CD4-positive, alpha-beta T cell treated with Interferon alpha-2 for 1 hour (primary cell): ENCODE results near the gene SLC35E4.
"Not testable (repeated sequence)": the region's sequence is repeated elsewhere in the genome, so short reads cannot be mapped to it uniquely, and the experiment has no call there.

Experiments
- DNase-seq, 2 donors: peaks; one replicate each; pipeline ENCODE4 v3.0.0-alpha.2; 2020 to 2022

Gene SLC35E4

GRCh38 chr22:30652852-30653251 lies 17.3 kb downstream of the SLC35E4 start:
- DNase-seq: no peak

DNA sequence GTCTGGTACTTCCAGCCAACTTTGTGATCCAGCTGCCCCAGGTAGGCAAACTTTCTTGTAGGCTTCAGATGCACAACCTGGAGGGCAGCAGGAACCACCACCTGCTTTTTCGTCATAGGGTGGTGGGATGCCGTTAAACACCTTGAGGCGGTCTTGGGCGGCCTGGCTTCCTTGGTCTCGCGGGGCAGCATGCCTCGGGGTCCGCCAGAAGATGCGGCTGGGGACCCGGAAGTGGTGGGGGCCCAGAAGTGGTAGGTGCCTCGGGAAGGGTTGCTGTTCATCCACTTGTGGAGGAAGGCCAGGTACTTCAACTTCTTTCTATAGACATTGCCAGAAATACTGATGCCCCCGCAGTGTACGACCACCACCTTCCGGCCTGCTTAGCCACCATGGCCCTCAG lies 18.8 kb downstream of the SLC35E4 start:
- no peak for DNase-seq

DNA sequence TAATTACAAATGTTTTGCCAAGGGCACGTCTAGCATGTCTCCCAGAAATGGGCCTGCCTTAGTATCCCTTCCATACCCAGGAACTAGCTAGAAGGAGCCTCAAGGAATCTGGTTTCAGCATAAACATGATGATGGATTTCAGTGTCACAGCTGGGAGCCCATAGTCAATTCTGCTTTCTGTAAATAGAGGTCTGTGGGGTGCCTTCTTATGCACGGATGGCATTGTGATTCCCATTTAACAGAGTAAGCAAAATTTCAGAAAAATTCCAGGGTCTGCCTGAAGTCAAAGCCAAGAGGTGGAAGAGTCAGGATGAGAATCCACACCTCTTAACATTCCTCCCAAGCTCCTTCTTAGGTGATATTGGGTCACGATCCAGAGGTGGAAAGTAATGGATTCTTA lies 20.0 kb downstream of the SLC35E4 start:
- no peak for DNase-seq

DNA sequence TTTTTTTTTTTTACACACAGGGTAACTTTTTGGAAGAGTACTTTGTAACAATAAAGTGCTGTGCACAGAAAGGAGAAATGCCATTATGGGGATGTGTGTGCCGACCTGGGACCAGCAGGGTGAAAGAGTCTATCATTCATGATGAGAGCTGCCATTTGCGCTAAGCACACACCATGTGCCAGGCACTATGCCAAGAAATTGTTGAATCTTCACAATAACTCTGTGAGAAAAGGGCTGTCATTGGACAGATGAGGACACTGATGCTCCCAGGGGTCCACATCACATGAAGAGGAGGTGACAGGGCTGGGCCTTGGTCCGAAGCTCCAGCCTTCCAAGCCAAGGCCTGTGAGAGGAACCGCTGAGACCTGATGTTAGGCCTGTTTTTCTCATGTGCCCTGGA lies 26.5 kb downstream of the SLC35E4 start:
- DNase-seq: no peak

GRCh38 chr22:30664798-30665197 lies 29.2 kb downstream of the SLC35E4 start:
- no peak for DNase-seq

DNA sequence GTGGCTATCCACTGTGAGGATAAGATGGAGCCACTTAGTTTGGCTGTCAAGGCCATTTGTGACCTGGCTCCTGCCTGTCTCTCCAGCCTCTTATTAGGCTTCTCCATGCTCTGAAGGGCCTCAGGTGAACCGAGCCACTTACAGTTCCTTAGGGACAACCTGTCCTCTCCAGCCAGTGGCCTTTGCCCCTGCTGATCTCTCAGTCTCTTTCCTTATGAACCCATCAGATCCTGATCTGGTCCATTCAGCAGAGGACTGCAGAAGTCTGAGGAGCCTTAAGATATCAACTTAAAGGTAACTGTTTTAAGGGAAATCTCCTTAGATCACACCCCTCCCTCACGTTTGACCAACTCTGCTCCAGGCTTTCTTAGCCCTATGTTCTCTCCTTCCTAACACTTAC lies 29.7 kb downstream of the SLC35E4 start:
- no peak for DNase-seq

- DNase-seq: no peak
Observed at GRCh38 chr22:30665786-30666185, 30.2 kb downstream of the SLC35E4 start.

DNA sequence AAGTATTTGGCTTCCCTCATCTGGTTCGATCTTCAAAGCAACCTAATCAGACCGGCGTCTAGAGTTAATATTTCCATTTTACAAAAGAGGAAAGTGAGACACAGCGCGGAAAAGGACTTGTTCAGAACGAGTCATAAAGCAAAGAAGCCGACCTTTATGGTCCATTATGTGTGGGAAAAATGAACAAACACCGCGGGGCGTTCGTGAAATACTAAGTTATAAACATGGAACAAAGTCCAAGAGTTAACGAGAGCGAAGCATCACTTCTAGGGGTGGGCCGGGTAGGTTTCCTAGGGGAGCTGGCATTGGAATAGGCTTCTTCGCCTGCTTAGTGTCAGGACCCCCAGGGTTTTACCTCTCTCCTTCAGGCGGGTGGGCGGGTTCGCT lies 31.5 kb downstream of the SLC35E4 start:
- peak in 1 of 2 donors; percentile 5 for DNase-seq

DNA sequence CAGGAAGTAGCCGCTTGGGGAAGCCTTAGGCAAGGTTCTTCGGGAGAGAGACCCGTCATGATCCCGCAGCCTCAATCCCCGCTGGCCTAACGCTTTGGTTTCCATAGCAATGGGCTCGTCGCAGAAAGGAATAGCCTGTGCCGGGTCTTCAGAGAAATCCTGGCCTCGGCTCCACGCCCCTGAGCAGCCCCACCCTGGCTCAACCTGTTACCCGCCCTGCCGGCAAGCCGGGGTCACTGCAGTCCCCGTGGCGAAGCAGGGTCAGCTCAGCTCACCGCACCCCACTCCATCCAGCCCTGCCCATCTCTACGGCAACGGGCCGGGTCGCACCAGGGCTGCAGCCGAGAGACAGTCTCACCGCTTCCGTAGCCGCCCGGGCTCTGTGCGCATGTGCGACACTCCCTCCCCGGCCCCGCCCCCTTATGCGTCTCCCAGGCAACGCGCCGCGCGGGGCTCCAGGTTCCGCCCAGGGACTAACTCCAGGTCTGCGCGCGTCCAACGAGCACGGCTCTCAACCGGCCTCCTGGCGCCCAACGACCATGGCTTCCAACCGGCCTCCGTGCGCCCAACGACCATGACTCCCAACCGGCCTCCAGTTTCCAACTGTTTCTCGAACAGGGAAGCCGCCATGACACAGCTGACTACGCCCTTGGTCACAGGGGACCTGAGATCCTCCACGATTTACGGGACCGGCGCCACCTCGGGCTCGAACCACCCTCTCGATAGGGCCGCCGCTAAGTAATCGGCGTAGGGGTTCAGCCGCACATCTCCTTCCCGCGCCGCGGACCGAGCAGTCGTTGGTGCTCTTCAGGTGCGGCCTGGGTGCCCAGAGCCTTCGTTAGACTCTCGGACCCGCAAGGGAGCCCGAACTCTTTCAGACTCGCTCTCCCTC lies 32.2 kb downstream of the SLC35E4 start, which contains the start of gene DUSP18:
Gene DUSP18, minus strand, starts transcription at position 382 of the 892 bp plus-strand sequence. CDS start 3,872 bp downstream, outside the sequence.
- peak; percentile 91 to 96 for DNase-seq

GRCh38 chr22:30668386-30668710 lies 32.8 kb downstream of the SLC35E4 start:
- no peak for DNase-seq

- DNase-seq: no peak
Observed at GRCh38 chr22:30671071-30671470, 35.5 kb downstream of the SLC35E4 start.

GRCh38 chr22:30673136-30673535 lies 37.6 kb downstream of the SLC35E4 start:
- no peak for DNase-seq

DNA sequence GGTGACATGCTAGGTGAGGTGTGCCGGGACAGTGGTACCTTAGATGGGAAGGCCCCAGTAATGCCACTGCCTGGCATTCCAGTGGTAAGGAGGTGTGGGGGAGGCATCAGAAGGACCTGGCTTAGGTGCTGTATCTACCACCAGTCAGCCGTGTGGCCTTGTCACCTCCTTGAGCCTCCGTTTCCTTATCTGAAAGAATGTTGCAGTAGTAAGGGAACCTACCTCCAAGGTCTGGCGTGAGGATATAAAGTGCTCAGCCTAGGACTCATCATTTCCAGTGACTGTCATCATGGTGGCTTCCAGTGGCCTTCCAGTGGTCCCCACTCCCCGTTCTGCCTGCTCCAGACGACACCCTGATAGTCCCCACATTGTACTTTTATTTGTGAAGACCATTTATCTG lies 38.9 kb downstream of the SLC35E4 start:
- DNase-seq: no peak

DNA sequence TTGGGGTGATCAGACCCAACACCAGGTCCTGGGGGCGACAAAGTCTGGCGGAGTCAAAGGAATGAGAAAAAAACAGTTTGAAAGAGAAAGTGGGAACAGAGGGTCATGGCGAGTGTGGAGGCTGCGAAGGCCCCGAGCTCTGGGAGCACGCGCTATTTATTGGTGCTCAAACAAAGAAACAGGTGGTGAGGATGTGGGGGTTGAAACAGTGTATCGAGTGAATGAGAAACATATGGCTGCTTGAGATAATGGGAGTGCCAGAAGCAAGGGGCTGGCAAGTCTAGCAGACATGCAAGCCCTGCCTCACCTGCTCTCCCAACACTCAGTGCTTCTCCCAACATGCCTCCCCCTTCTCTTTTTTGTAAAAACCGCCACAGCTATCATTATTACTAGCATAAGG lies 39.9 kb downstream of the SLC35E4 start:
- DNase-seq: no peak

GRCh38 chr22:30676565-30676964 lies 41.0 kb downstream of the SLC35E4 start:
- DNase-seq: not testable (repeated sequence)

GRCh38 chr22:30679895-30680690 lies 44.5 kb downstream of the SLC35E4 start:
- DNase-seq: not testable (repeated sequence)

GRCh38 chr22:30680991-30681770 lies 45.6 kb downstream of the SLC35E4 start:
- DNase-seq: no peak

DNA sequence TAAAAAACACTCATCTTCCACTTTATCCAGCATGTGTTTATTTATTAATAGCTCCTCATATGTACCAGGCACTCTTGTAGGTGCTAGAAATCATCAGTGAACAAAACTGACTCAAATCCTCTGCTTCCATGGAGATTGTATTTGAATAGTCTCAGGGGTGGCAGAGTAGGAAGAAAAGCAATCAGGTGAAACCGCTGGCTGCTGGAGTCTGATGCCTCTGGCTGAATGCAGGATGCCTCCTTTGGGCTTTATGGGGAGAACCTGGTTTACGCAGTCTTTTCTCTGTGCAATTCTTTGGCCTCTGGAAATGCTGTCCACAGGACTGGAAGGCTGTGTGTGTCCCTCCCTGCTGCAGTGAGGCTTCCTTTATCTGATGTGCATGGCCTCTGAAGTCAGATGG lies 46.2 kb downstream of the SLC35E4 start:
- no peak for DNase-seq

DNA sequence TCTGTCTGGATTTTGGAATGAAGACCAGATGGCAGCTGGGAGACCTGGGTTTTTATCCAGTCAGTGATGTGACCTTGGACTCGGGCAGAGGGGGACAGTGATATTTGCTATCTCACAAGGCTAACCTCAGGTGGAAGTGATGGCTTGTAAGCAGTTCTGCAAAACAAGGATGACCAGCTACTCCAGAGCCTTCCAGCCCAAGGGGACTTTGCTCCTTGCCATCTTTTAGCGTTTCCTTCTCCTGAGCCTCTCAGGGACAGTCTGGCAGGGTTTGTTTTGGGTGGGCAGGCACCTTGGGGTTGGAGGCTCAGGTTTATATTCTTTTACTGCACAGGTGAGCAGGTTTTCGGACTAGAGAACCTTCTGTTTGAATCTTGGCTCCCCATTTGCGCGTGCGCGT lies 49.6 kb downstream of the SLC35E4 start:
- DNase-seq: no peak

DNA sequence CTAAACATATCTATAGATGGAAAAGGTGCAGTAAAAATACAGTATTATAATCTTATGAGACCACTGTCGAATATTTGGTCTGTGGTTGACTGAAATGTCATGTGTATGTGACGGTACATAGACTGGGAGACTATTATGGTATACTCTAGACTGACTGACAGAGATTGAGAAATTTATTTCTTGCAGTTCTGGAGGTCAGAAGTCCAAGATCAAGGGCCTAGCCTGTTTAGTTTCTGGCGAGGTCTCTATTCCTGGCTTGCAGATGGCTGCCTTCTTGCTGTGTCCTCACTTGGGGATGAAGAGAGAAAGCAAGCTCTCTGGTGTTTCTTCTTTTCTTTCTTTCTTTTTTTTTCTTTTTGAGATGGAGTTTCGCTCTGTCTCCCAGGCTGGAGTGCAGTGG lies 51.8 kb downstream of the SLC35E4 start:
- no peak for DNase-seq

- no peak for DNase-seq
Observed at GRCh38 chr22:30689622-30690021, 54.0 kb downstream of the SLC35E4 start.

DNA sequence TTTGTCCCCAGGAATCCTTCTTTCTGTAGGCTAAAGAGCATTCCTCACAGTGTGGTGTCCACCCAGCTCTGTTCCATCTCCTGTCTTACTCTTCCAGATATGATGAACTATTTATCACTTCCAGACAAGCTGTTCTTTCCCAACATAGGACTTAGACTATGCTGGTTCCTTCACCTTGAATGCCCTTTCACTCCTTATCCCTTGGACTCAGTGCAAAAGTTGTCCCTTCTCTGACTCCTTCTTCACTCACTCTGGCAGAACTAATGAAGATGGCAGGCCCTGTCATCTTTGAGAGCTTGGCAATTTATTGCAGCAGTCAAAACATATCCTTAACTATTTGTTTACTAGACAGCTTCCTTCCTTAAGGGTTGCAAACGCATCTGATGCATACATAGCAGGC lies 55.6 kb downstream of the SLC35E4 start:
- no peak for DNase-seq

DNA sequence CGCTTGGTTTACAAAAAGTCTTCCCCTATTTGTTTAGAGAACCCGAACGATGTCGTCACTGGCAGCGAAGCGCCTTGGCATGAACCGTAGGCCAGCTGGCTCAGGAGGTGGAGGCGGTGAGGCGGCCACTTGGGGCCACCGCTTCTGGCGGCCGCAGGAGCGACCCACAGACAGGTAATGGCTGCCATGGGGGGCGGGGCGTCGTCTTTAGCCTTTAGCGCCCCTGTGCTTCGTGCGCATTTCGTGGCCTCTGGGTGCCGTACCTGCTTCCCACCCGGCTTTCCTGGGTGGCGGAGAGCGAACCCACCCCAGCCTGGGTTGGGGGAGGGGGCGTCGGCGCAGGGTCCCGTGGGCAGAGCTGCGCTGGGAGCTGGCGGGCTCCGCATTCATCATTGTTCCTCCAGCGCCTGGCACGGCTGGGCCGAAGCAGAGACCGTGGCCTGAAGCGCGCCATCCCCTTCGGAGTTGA lies 58.6 kb downstream of the SLC35E4 start:
- DNase-seq: peak; percentile 50 to 59
